HFFc6 (cell line): ENCODE results near the gene TLX2. TPM values are rescaled to one million over a fixed set of nuclear protein-coding genes. Genes with fewer than 3 reads are reported as not detected.

Experiments used
- DNase-seq: peaks from one replicate; pipeline ENCODE4 v3.0.0-alpha.2; 2018
- H3K27ac Mint-ChIP-seq: 2 replicates; pipeline ENCODE4 v1.8.0; 2020; ENCODE audit warnings: mild to moderate bottlenecking, mixed read lengths
- H3K27me3 Mint-ChIP-seq: 2 replicates; pipeline ENCODE4 v1.8.0; 2021; ENCODE audit warnings: mild to moderate bottlenecking, moderate library complexity, mixed read lengths; ENCODE audit not compliant: insufficient read depth
- H3K36me3 Mint-ChIP-seq: 2 replicates; pipeline ENCODE4 v1.8.0; 2021; ENCODE audit warnings: low read depth, mixed read lengths
- H3K4me1 Mint-ChIP-seq: 2 replicates; pipeline ENCODE4 v1.8.0; 2020; ENCODE audit warnings: low read depth, mixed read lengths
- H3K4me3 Mint-ChIP-seq: 2 replicates; pipeline ENCODE4 v1.8.0; 2020; ENCODE audit warnings: mild to moderate bottlenecking, moderate library complexity, mixed read lengths
- H3K9me3 Mint-ChIP-seq: 2 replicates; pipeline ENCODE4 v1.8.0; 2020; ENCODE audit warnings: mild to moderate bottlenecking, mixed read lengths
- total RNA-seq, 6 experiments: library from RNA; stranded (reverse); fragmentation: NEBNext Ultra II Directional; extraction: Animal tissue kit (Norgen Biotek cat#: 25700); gene quantifications; 2 replicates in 1 of 6; 3 replicates in 5 of 6; pipeline ENCODE4 v1.2.3, GENCODE V29; 2021
- TF ChIP-seq, protein P1 (sequence below): fragments of 200-600 bp; sonication (generic); IDR thresholded peaks from 2 replicates; pipeline ENCODE4 v1.5.0; 2021; ENCODE audit warnings: antibody characterized with exemption, mild to moderate bottlenecking

The TLX2 gene
- total RNA-seq, 6 experiments from 2014 or later: 0.17 to 0.31 (median 0.21) TPM

- Mint-ChIP-seq H3K27ac (no peak overlapping the region), H3K9me3 (no peaks in the 10 kb centered on the region), H3K27me3 (peaks cover 19% of the 10 kb centered on the region), H3K4me3 (peak overlapping the region; percentile 88; the same call in 1 of the 2 replicates), H3K4me1 (peaks cover 37% of the 10 kb centered on the region), H3K36me3 (peaks cover 12% of the 10 kb centered on the region)
- TF ChIP-seq, protein P1, sequence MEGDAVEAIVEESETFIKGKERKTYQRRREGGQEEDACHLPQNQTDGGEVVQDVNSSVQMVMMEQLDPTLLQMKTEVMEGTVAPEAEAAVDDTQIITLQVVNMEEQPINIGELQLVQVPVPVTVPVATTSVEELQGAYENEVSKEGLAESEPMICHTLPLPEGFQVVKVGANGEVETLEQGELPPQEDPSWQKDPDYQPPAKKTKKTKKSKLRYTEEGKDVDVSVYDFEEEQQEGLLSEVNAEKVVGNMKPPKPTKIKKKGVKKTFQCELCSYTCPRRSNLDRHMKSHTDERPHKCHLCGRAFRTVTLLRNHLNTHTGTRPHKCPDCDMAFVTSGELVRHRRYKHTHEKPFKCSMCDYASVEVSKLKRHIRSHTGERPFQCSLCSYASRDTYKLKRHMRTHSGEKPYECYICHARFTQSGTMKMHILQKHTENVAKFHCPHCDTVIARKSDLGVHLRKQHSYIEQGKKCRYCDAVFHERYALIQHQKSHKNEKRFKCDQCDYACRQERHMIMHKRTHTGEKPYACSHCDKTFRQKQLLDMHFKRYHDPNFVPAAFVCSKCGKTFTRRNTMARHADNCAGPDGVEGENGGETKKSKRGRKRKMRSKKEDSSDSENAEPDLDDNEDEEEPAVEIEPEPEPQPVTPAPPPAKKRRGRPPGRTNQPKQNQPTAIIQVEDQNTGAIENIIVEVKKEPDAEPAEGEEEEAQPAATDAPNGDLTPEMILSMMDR: no peak
- no peak for DNase-seq
Measured at GRCh38 chr2:74499940-74500577, 14.2 kb upstream of the TLX2 start.

GRCh38 chr2:74500578-74500946 is 13.7 kb upstream of the TLX2 start:
- Mint-ChIP-seq H3K36me3 (peaks cover 15% of the 10 kb centered on the region), H3K9me3 (no peaks in the 10 kb centered on the region), H3K4me1 (peaks cover 42% of the 10 kb centered on the region), H3K27me3 (peaks cover 17% of the 10 kb centered on the region), H3K27ac (no peak overlapping the region), H3K4me3 (no peak overlapping the region)
- TF ChIP-seq, protein P1: no peak
- no peak for DNase-seq

DNA sequence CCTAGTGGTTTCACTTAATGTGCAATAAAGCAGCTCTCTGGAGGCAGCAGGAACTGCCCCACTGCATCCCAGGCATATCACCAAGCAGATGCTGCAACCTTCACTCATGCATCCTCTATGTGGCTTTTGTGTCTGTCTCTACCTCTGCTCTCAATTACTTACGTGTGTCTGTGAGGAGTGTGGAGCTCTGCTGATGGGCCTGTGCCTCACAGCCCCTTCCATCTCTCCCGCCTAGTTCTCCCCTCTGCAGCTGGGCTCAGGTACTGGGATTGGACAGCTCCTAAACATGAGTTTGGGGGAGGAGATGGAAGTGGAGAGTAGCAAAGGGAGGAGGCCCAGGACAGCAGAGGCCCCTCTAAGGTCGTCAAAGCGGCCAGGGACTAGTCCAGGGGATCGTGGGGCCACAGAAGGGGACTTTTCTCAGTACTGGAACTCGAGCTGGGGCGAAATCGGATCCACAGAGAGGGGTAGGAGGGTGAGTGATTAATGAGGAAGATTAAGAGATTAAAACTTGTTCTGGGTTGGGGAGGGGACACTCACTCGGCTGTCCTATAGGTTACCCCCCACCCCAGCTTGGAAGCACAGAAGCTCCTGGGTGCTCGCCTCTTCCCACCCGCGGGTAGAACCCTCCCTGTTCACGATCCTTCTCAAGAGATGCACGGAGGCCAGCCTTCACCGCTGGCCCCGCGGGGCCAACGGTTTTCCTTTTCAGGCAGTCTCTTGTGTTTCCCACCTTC is 12.7 kb upstream of the TLX2 start:
- H3K4me3 Mint-ChIP-seq: peak overlapping the region; percentile 84; the same call in 1 of the 2 replicates
- no peaks in the 10 kb centered on the region for H3K9me3 Mint-ChIP-seq
- TF ChIP-seq, protein P1: no peak
- H3K4me1 Mint-ChIP-seq: peaks cover 50% of the 10 kb centered on the region
- no peak for DNase-seq
- H3K27ac Mint-ChIP-seq: no peak overlapping the region
- peaks cover 18% of the 10 kb centered on the region for H3K36me3 Mint-ChIP-seq
- peaks cover 17% of the 10 kb centered on the region for H3K27me3 Mint-ChIP-seq

GRCh38 chr2:74502147-74502719 is 12.0 kb upstream of the TLX2 start:
- TF ChIP-seq, protein P1: no peak
- DNase-seq: no peak
- Mint-ChIP-seq H3K9me3 (no peaks in the 10 kb centered on the region), H3K27ac (peak overlapping the region; percentile 85; the same call in 1 of the 2 replicates), H3K36me3 (peaks cover 22% of the 10 kb centered on the region), H3K4me3 (peak overlapping the region; percentile 84), H3K4me1 (peaks cover 54% of the 10 kb centered on the region), H3K27me3 (peaks cover 17% of the 10 kb centered on the region)

DNA sequence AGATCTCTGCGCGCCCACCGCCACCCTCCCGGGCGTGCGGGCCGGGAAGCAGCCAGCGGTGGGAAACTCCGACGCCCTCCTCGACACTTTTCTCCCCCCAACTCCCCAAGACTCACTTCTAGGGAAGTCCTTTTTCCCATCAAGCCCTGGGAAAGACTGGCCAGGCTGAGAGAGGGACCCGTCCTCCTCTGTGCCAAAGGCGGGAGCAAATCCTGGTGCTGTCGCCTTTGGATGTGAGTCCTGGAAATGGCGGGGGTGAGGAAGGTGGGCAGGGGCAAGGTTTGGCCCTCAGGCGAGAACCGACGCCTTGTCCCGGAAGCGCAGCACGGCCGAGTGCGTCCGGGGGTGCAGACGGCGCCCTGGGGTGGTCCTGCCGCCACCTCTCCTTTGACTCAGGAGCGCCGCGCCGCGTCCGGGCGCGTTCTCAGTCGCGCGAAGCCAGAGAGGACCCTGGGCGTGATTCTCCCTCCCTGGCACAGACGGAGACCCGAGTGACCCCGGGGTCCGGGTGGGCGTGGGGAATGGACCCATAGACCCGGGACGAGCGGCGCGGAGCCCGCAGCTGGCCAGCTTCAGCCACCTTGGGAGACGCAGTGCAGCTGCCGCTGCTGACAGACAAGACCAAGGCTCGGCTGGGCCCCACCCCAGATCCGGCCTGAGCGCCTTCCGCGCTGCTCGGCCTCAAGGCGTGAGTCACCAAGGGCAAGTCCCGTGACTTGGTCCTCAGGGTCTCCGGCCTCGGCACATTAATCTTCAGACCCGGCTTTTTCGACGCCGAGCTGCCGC is 11.3 kb upstream of the TLX2 start:
- peaks cover 55% of the 10 kb centered on the region for H3K4me1 Mint-ChIP-seq
- no peaks in the 10 kb centered on the region for H3K9me3 Mint-ChIP-seq

More for the DNA sequence above, 11.3 kb upstream of the TLX2 start:
- peak overlapping the region; percentile 85 for H3K27ac Mint-ChIP-seq
- peak overlapping the region; percentile 84 for H3K4me3 Mint-ChIP-seq
- peaks cover 22% of the 10 kb centered on the region for H3K36me3 Mint-ChIP-seq
- DNase-seq: peak; percentile 72
- TF ChIP-seq, protein P1: peak; percentile 44
- peaks cover 20% of the 10 kb centered on the region for H3K27me3 Mint-ChIP-seq
